Loucy (cell line): ENCODE results near the gene ANKRD33.

Experiments used
- H2AFZ ChIP-seq: fragments of 200-600 bp; sonication (generic); 2 replicates; pipeline ENCODE4 v1.6.0; 2016; ENCODE audit warnings: antibody characterized with exemption, mild to moderate bottlenecking, low read length, moderate library complexity
- H3F3A ChIP-seq: fragments of 200-600 bp; 2 replicates; pipeline ENCODE4 v1.6.0; 2016; ENCODE audit warnings: antibody characterized with exemption, low read depth, mild to moderate bottlenecking
- H3K27me3 ChIP-seq: fragments of 200-600 bp; sonication (generic); 2 replicates; pipeline ENCODE4 v1.6.1; 2014; ENCODE audit warnings: low read length, mild to moderate bottlenecking; ENCODE audit not compliant: insufficient read depth, poor library complexity, severe bottlenecking
- H3K36me3 ChIP-seq: fragments of 200-600 bp; sonication (generic); 2 replicates; pipeline ENCODE4 v1.6.1; 2016; ENCODE audit warnings: low read length; ENCODE audit not compliant: insufficient read depth
- H3K4me1 ChIP-seq: fragments of 200-600 bp; sonication (generic); 2 replicates; pipeline ENCODE4 v1.5.1; 2014; ENCODE audit warnings: low read length, mild to moderate bottlenecking; ENCODE audit not compliant: insufficient read depth, poor library complexity, severe bottlenecking
- H3K4me2 ChIP-seq: fragments of 200-600 bp; sonication (generic); 2 replicates; pipeline ENCODE4 v1.6.0; 2014; ENCODE audit warnings: antibody characterized with exemption, low read length, low read depth, mild to moderate bottlenecking; ENCODE audit not compliant: poor library complexity, severe bottlenecking
- H3K4me3 ChIP-seq: fragments of 200-600 bp; sonication (generic); 2 replicates; pipeline ENCODE4 v1.5.1; 2014; ENCODE audit warnings: low read length, mild to moderate bottlenecking, mixed read lengths; ENCODE audit not compliant: poor library complexity, severe bottlenecking
- H3K79me2 ChIP-seq: fragments of 200-600 bp; sonication (generic); 2 replicates; pipeline ENCODE4 v1.6.1; 2014; ENCODE audit warnings: low read length; ENCODE audit not compliant: insufficient read depth
- H3K9ac ChIP-seq: fragments of 200-600 bp; sonication (generic); 2 replicates; pipeline ENCODE4 v1.6.0; 2014; ENCODE audit warnings: mild to moderate bottlenecking, low read depth, low read length, moderate library complexity; ENCODE audit not compliant: poor library complexity, severe bottlenecking
- H3K9me2 ChIP-seq: fragments of 200-600 bp; sonication (generic); replicated peaks from 2 replicates; pipeline ENCODE4 v1.6.1; 2016; ENCODE audit warnings: low read depth, low read length, mixed read lengths
- H3K9me3 ChIP-seq: fragments of 200-600 bp; sonication (generic); 2 replicates; pipeline ENCODE4 v1.6.1; 2014; ENCODE audit warnings: mild to moderate bottlenecking, antibody characterized with exemption, low read length, low read depth; ENCODE audit not compliant: insufficient read depth
- H4K20me1 ChIP-seq: fragments of 200-600 bp; sonication (generic); 2 replicates; pipeline ENCODE4 v1.6.0; 2014; ENCODE audit warnings: antibody characterized with exemption, low read length, mild to moderate bottlenecking; ENCODE audit not compliant: insufficient read depth, poor library complexity, severe bottlenecking
- EZH2phosphoT487 ChIP-seq: fragments of 200-600 bp; IDR thresholded peaks from 2 replicates; pipeline ENCODE4 v1.6.1; 2018; ENCODE audit warnings: antibody characterized with exemption, mild to moderate bottlenecking, moderate library complexity, borderline replicate concordance
- TF ChIP-seq, protein P1 (sequence below): fragments of 200-600 bp; sonication (generic); conservative IDR thresholded peaks from 2 replicates; pipeline ENCODE4 v1.5.1; 2014; ENCODE audit warnings: mild to moderate bottlenecking, antibody characterized with exemption, low read length

The ANKRD33 gene

DNA sequence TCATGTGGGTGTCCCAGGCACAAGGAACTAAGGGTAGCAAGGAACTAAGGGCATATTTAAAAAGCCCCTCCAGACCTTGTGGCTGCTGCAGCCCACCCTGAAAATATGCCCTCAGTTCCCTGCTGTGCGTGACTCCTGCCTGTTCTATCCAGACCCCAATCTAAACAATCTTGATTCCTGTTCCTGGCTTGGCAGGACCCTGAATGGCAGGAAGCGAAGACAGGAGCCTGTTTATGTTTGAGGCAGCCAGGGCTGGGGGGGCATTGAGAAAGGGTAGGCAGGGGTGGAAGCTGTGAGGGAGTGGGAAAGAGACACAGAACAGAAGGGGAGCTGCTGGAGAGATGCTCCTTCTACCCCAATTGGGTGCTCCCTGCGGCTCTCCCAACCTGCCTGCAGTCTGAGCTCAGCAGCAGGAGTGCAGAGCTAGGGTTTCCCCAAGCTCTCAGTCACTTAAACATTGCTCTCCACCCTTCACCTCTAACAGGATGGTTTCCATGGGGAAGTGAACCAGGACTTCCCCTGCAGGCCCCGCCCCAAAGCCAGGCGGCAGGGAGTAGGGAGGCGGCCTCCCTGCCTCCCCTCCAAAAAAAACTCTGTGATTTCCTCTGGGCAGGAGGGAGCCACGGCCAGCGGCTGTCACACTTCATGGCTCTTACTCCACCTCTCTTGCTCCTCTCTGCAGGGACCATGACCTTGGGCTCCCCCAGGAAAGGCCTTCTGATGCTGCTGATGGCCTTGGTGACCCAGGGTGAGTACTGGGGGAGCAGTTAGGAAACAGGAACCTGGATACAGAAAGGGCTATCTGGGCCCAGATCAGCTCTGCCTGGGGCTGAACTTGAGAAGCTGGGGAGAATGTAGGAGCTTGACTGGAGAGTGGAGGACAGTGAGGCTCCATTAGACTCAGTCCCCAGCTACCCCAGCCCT is 24.1 kb downstream of the ANKRD33 start:
- TF ChIP-seq EZH2phosphoT487: no peak
- TF ChIP-seq, protein P1, sequence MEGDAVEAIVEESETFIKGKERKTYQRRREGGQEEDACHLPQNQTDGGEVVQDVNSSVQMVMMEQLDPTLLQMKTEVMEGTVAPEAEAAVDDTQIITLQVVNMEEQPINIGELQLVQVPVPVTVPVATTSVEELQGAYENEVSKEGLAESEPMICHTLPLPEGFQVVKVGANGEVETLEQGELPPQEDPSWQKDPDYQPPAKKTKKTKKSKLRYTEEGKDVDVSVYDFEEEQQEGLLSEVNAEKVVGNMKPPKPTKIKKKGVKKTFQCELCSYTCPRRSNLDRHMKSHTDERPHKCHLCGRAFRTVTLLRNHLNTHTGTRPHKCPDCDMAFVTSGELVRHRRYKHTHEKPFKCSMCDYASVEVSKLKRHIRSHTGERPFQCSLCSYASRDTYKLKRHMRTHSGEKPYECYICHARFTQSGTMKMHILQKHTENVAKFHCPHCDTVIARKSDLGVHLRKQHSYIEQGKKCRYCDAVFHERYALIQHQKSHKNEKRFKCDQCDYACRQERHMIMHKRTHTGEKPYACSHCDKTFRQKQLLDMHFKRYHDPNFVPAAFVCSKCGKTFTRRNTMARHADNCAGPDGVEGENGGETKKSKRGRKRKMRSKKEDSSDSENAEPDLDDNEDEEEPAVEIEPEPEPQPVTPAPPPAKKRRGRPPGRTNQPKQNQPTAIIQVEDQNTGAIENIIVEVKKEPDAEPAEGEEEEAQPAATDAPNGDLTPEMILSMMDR: no peak
- Histone ChIP-seq H3K4me2 (peak overlapping the region; percentile 50), H3K4me3 (peak overlapping the region; percentile 9), H4K20me1 (no peaks in the 10 kb centered on the region), H3K9me2 (no peaks in the 10 kb centered on the region), H2AFZ (peak overlapping the region; percentile 49), H3K9me3 (no peaks in the 10 kb centered on the region), H3K4me1 (peaks cover 32% of the 10 kb centered on the region), H3F3A (no peaks in the 10 kb centered on the region), H3K27me3 (no peaks in the 10 kb centered on the region), H3K79me2 (no peaks in the 10 kb centered on the region), H3K9ac (peak overlapping the region; percentile 47), H3K36me3 (no peaks in the 10 kb centered on the region)

DNA sequence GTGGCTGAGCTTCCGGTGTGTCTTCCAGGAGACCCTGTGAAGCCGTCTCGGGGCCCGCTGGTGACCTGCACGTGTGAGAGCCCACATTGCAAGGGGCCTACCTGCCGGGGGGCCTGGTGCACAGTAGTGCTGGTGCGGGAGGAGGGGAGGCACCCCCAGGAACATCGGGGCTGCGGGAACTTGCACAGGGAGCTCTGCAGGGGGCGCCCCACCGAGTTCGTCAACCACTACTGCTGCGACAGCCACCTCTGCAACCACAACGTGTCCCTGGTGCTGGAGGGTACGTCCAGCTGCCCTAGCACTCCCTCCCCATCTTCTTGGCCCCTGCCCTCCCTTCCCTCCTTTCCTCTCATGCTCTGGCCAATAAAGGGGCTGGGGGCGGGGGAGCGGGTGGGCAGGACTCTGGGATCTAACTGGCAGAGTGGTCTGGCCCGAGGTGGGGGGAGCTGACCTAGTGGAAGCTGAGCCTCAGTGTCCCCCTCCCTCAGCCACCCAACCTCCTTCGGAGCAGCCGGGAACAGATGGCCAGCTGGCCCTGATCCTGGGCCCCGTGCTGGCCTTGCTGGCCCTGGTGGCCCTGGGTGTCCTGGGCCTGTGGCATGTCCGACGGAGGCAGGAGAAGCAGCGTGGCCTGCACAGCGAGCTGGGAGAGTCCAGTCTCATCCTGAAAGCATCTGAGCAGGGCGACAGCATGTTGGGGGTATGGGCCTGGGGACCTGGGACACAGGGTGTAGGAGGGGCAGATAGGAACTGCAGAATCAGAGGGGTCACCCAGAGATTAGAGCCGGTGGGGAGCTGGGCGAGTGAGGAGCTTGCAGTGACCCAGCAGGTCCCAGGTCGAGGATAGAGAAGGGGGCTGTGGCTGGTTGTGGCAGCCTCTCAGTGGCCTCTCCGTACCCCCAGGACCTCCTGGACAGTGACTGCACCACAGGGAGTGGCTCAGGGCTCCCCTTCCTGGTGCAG is 25.4 kb downstream of the ANKRD33 start:
- no peaks in the 10 kb centered on the region for H3K27me3 ChIP-seq
- no peak overlapping the region for H3K9ac ChIP-seq
- H4K20me1 ChIP-seq: no peaks in the 10 kb centered on the region
- peaks cover 32% of the 10 kb centered on the region for H3K4me1 ChIP-seq
- H3K9me2 ChIP-seq: no peaks in the 10 kb centered on the region
- no peaks in the 10 kb centered on the region for H3F3A ChIP-seq
- H3K4me2 ChIP-seq: no peak overlapping the region
- no peaks in the 10 kb centered on the region for H3K36me3 ChIP-seq
- H3K9me3 ChIP-seq: no peaks in the 10 kb centered on the region
- TF ChIP-seq, protein P1: peak; percentile 48
- TF ChIP-seq EZH2phosphoT487: no peak
- no peaks in the 10 kb centered on the region for H3K79me2 ChIP-seq
- 0 out of 2 replicates have a peak overlapping the region, but pooled peaks have one; percentile 49 for H2AFZ ChIP-seq
- H3K4me3 ChIP-seq: no peak overlapping the region

DNA sequence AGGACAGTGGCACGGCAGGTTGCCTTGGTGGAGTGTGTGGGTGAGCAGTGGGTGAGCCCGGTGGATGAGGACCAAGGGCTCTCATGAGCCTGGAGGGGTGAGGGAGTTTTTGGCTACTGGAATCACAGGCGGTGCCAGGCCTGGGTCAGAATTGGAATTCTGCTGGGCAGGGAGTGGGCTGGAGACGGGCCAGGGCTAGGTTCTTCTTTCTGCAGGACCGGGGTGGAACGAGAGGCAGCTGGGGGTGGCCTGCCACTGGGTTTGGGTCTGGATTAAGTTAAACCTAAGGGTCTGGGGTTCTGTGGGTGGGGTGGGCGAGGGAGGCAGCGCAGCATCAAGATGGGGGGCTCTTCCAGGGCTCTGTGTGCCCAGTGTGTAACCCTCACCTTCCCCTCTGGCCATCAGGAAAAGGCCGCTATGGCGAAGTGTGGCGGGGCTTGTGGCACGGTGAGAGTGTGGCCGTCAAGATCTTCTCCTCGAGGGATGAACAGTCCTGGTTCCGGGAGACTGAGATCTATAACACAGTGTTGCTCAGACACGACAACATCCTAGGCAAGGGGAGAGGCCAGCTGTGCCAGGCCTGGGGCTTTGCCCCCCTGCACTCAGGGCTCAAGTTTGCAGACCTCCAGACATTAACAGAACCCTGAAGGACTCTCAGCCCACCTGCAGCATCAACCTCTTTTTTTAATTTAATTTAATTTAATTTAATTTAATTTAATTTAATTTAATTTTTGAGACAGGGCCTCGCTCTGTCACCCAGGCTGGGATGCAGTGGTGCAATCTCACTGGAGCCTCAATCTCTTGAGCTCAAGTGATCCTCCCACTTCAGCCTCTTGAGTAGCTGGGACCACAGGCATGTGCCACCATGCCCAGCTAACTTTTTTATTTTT is 26.4 kb downstream of the ANKRD33 start:
- H3F3A ChIP-seq: no peaks in the 10 kb centered on the region
- H2AFZ ChIP-seq: no peak overlapping the region
- H3K4me1 ChIP-seq: peaks cover 32% of the 10 kb centered on the region
- no peaks in the 10 kb centered on the region for H3K9me3 ChIP-seq
- no peak overlapping the region for H3K9ac ChIP-seq
- H3K27me3 ChIP-seq: no peaks in the 10 kb centered on the region
- no peak for TF ChIP-seq EZH2phosphoT487
- TF ChIP-seq, protein P1: no peak
- H3K9me2 ChIP-seq: no peaks in the 10 kb centered on the region
- H3K4me3 ChIP-seq: no peak overlapping the region
- H4K20me1 ChIP-seq: no peaks in the 10 kb centered on the region
- H3K36me3 ChIP-seq: no peaks in the 10 kb centered on the region
- H3K79me2 ChIP-seq: no peaks in the 10 kb centered on the region
- no peak overlapping the region for H3K4me2 ChIP-seq
